Neutrophil (primary cell): ENCODE measurements around the gene SRBD1.
"Not testable (repeated sequence)": the region's sequence is repeated elsewhere in the genome, so short reads cannot be mapped to it uniquely, and the experiment has no call there.

ENCODE experiments used
- H3K27ac ChIP-seq: fragments of 200-600 bp; sonication (generic); 2 replicates; pipeline ENCODE4 v1.5.1; 2016; ENCODE audit warnings: mild to moderate bottlenecking, moderate library complexity
- H3K27me3 ChIP-seq: fragments of 200-600 bp; sonication (generic); 2 replicates; pipeline ENCODE4 v1.6.0; 2016; ENCODE audit warnings: mild to moderate bottlenecking
- H3K36me3 ChIP-seq: fragments of 200-600 bp; sonication (generic); 2 replicates; pipeline ENCODE4 v1.5.1; 2017
- H3K4me1 ChIP-seq, 2 experiments: fragments of 200-600 bp in 1 of 2; sonication (generic) in 1 of 2; 1 replicate in 1 of 2; 2 replicates in 1 of 2; pipeline versions ENCODE4 v1.5.1 to v1.6.1; 2013 to 2016; ENCODE audit warnings: low read depth in 1 of 2, low read length in 1 of 2, mild to moderate bottlenecking in 1 of 2, moderate library complexity in 1 of 2; ENCODE audit not compliant: control insufficient read depth in 1 of 2, insufficient read depth in 1 of 2
- H3K4me3 ChIP-seq, 2 experiments: fragments of 200-600 bp in 1 of 2; sonication (generic) in 1 of 2; 1 replicate in 1 of 2; 2 replicates in 1 of 2; pipeline ENCODE4 v1.5.1; 2013 to 2016; ENCODE audit warnings: low read depth in 1 of 2, low read length in 1 of 2, mild to moderate bottlenecking in 1 of 2, moderate library complexity in 1 of 2
- H3K9me3 ChIP-seq: fragments of 200-600 bp; sonication (generic); 2 replicates; pipeline ENCODE4 v1.5.1; 2016
- CTCF ChIP-seq: fragments of 200-600 bp; sonication (generic); IDR thresholded peaks from 2 replicates; pipeline ENCODE4 v1.5.1; 2016; ENCODE audit warnings: antibody characterized with exemption

SRBD1 gene

GRCh38 chr2:45438872-45439665 lies 172.0 kb downstream of the SRBD1 start:
- Histone ChIP-seq H3K4me3 (no peak overlapping the region), H3K9me3 (no peaks in the 10 kb centered on the region), H3K27me3 (no peaks in the 10 kb centered on the region), H3K27ac (no peak overlapping the region), H3K36me3 (no peaks in the 10 kb centered on the region), H3K4me1 (no peaks in the 10 kb centered on the region)
- no peak for TF ChIP-seq CTCF

GRCh38 chr2:45436456-45436855 lies 174.6 kb downstream of the SRBD1 start:
- H3K4me1 ChIP-seq = no peaks in the 10 kb centered on the region

GRCh38 chr2:45435316-45435715 lies 175.8 kb downstream of the SRBD1 start:
- Histone ChIP-seq H3K4me3 (no peak overlapping the region), H3K36me3 (no peaks in the 10 kb centered on the region), H3K4me1 (no peaks in the 10 kb centered on the region), H3K9me3 (no peaks in the 10 kb centered on the region), H3K27me3 (no peaks in the 10 kb centered on the region), H3K27ac (no peak overlapping the region)
- no peak for TF ChIP-seq CTCF

More at GRCh38 chr2:45436456-45436855, 174.6 kb downstream of the SRBD1 start:
- H3K27me3 ChIP-seq = no peaks in the 10 kb centered on the region
- no peak overlapping the region for H3K4me3 ChIP-seq
- H3K27ac ChIP-seq = no peak overlapping the region
- H3K9me3 ChIP-seq = no peaks in the 10 kb centered on the region
- TF ChIP-seq CTCF = no peak
- no peaks in the 10 kb centered on the region for H3K36me3 ChIP-seq

- H3K4me3 ChIP-seq = no peak overlapping the region
- no peaks in the 10 kb centered on the region for H3K9me3 ChIP-seq
- H3K27ac ChIP-seq = no peak overlapping the region
- TF ChIP-seq CTCF = no peak
- no peaks in the 10 kb centered on the region for H3K36me3 ChIP-seq
- no peaks in the 10 kb centered on the region for H3K4me1 ChIP-seq
- H3K27me3 ChIP-seq = no peaks in the 10 kb centered on the region
Observed at GRCh38 chr2:45433363-45433762, 177.7 kb downstream of the SRBD1 start.

GRCh38 chr2:45432406-45432805 lies 178.7 kb downstream of the SRBD1 start:
- no peak overlapping the region for H3K4me3 ChIP-seq
- no peaks in the 10 kb centered on the region for H3K27me3 ChIP-seq
- no peak overlapping the region for H3K27ac ChIP-seq
- H3K9me3 ChIP-seq = no peaks in the 10 kb centered on the region
- H3K4me1 ChIP-seq = no peaks in the 10 kb centered on the region
- no peak for TF ChIP-seq CTCF
- H3K36me3 ChIP-seq = no peaks in the 10 kb centered on the region

GRCh38 chr2:45426025-45426424 lies 185.0 kb downstream of the SRBD1 start:
- H3K9me3 ChIP-seq, H3K4me3 ChIP-seq, H3K27ac ChIP-seq, H3K36me3 ChIP-seq, H3K27me3 ChIP-seq, H3K4me1 ChIP-seq: not testable (repeated sequence)
